GM23248 (cell line): Measurements from ENCODE around the gene TMEM247.

Experiments used
- EZH2 ChIP-seq: fragments of 200-600 bp; sonication (generic); IDR thresholded peaks from 2 replicates; pipeline ENCODE4 v1.6.1; 2018; ENCODE audit warnings: antibody characterized with exemption, mild to moderate bottlenecking; ENCODE audit not compliant: insufficient read depth, poor library complexity, severe bottlenecking
- EZH2phosphoT487 ChIP-seq: fragments of 200-600 bp; sonication (generic); IDR thresholded peaks from 2 replicates; pipeline ENCODE4 v1.6.1; 2018; ENCODE audit warnings: antibody characterized with exemption, moderate library complexity, mild to moderate bottlenecking, low read depth; ENCODE audit not compliant: insufficient read depth

DNA sequence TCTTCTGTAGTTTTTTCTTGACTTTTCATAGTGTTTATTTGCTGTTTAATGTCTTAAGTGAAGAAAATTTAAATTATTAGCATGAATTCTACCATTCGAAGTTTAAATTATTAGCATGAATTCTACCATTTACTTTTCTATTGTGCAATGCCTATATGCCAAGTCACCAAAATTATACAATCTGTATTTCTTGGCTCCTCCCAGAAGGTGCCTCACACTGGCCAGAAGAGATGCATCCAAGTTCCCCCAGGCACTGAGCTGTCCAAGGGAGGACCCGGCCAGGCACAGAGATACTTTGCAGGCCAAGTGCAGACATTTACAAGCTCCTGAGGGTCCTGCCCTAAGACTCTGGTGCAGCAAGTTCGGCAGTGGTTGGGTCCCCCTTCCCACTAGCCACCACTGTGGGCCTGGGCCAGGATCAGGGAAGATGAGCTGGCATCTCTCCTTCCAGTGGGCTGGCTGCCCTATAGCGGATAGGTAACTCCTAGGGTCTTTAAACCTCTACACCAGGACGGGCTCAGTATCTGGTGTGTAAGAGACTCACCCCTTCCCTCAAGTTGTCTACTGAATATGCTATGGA is 31.3 kb downstream of the TMEM247 start:
- TF ChIP-seq EZH2 (no peak), EZH2phosphoT487 (no peak)
